Activated T-helper 2 cell treated with anti-CD3 and anti-CD28 coated beads, Interferon-gamma antibody, Interleukin-2, Interleukin-4, amounts not matched to agents 10 μg/mL and 5 μg/mL and 100 μg/mL, durations not matched to agents 14 hours and 24 hours and 36 hours (primary cell): ENCODE measurements around the gene TNFRSF21. TPM values are rescaled to one million over a fixed set of nuclear protein-coding genes. Genes with fewer than 3 reads are reported as not detected.

ENCODE experiments used
- DNase-seq: peaks from one replicate; pipeline ENCODE4 v3.0.0; 2021; ENCODE audit warnings: low spot score
- H3K27ac Mint-ChIP-seq: one replicate; pipeline ENCODE4 v1.8.0; 2021; ENCODE audit warnings: mixed read lengths
- H3K27me3 Mint-ChIP-seq: one replicate; pipeline ENCODE4 v1.8.0; 2021; ENCODE audit warnings: low read depth, mixed read lengths
- H3K36me3 Mint-ChIP-seq: one replicate; pipeline ENCODE4 v1.8.0; 2021; ENCODE audit warnings: low read depth, mixed read lengths
- H3K4me1 Mint-ChIP-seq: one replicate; pipeline ENCODE4 v1.8.0; 2021; ENCODE audit warnings: low read depth, mixed read lengths
- H3K4me3 Mint-ChIP-seq: one replicate; pipeline ENCODE4 v1.8.0; 2021; ENCODE audit warnings: low read depth, mild to moderate bottlenecking, moderate library complexity, mixed read lengths
- H3K9me3 Mint-ChIP-seq: one replicate; pipeline ENCODE4 v1.8.0; 2021; ENCODE audit warnings: mixed read lengths
- intact Hi-C: fragments of 100-400 bp; cut with micrococcal nuclease; formaldehyde crosslinking; loops from one replicate; pipeline ENCODE4 v1.15.1; 2023
- total RNA-seq: library from RNA; stranded (reverse); gene quantifications from 2 replicates; pipeline ENCODE4 v1.2.3, GENCODE V29; 2022

The TNFRSF21 gene
- total RNA-seq, 1 donor from 2014 or later: 2.7 TPM

DNA sequence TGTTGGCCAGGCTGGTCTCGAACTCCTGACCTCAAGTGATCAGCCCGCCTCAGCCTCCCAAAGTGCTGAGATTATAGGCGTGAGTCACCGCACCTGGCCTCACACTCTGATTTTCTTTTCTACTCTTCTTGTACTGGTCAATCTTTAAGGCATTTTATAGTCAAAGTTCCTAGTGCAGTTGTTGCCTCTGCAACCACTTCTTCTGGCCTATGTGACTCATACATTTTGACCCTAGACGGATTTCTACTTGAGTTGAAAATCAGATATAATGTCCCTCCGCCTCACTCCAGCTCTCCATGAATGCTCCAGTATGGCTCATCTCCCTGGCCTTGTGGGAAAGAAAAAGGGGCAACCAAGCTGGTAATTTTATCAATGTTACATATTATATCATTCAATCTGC lies 42.4 kb downstream of the TNFRSF21 start:
- Mint-ChIP-seq H3K4me1 (no peaks in the 10 kb centered on the region), H3K27ac (no peak overlapping the region), H3K27me3 (no peaks in the 10 kb centered on the region), H3K4me3 (no peak overlapping the region), H3K36me3 (no peaks in the 10 kb centered on the region), H3K9me3 (no peaks in the 10 kb centered on the region)
- intact Hi-C loops: no loop called here
- DNase-seq: no peak

DNA sequence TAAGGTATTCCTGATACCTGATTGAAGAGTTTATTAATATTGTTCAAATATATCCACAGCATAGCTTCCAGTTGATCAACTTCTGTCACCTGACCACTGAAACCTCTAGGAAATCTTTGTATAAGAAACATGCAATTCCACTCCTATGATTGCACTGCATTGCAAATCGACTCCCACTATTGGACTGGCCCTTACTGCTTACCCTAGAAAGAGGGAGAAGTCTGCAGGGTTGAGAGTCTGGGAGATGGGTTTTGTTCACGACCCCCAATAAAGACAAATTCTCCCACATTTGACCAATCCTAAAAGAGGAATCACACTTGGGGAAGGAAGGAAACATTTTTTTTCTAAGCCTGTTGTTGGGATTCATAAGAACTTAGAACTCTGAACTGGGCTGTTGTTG lies 43.7 kb downstream of the TNFRSF21 start:
- no peak for DNase-seq
- H3K36me3 Mint-ChIP-seq: no peaks in the 10 kb centered on the region
- H3K27ac Mint-ChIP-seq: no peak overlapping the region
- no peak overlapping the region for H3K4me3 Mint-ChIP-seq
- H3K27me3 Mint-ChIP-seq: no peaks in the 10 kb centered on the region
- intact Hi-C loops: no loop called here
- no peaks in the 10 kb centered on the region for H3K9me3 Mint-ChIP-seq
- no peaks in the 10 kb centered on the region for H3K4me1 Mint-ChIP-seq

DNA sequence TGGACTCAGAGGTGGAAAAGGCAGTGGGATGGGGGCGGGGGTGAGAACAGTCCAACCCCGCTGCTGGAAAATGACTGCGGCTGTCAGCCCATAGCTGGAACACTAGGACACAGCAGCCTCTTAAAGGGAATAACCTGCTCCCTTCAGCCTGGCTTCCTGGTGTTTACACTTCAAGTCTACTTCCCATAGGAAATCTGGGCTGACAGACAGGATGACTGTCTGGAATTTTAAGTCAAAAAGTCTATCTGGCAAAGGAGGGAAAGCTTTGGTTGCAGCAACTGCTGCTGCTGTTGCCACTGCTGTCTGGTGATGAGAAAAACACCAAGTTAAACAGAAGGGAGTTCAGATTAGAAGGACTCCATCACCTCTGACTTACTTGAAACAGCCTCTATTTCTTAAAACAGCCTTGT lies 44.9 kb downstream of the TNFRSF21 start:
- Mint-ChIP-seq H3K9me3 (no peaks in the 10 kb centered on the region), H3K27me3 (no peaks in the 10 kb centered on the region), H3K4me1 (no peaks in the 10 kb centered on the region), H3K27ac (no peak overlapping the region), H3K4me3 (no peak overlapping the region), H3K36me3 (no peaks in the 10 kb centered on the region)
- no peak for DNase-seq
- intact Hi-C loops: no loop called here

DNA sequence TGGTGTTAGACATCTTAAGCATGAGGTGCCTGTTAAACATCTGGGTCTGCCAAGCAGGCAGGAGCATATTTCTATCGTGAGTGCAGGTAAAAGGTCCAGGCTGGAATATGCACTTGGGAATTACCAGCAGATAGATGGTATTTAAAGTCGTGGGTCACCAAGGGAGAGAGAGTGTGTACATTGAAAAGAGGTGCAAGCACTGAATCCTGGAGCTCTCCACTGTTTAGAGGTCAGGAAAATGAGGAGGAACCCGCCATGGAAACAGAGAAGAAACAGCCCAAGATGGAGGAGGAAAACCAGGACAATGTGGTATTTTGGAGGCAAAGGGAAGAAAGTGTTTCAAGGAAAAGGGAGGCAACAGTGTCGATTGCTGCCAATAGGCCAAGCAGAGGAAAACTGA lies 46.4 kb downstream of the TNFRSF21 start:
- Mint-ChIP-seq H3K27ac (no peak overlapping the region), H3K9me3 (no peaks in the 10 kb centered on the region), H3K27me3 (no peaks in the 10 kb centered on the region), H3K4me1 (no peaks in the 10 kb centered on the region), H3K36me3 (no peaks in the 10 kb centered on the region), H3K4me3 (no peak overlapping the region)
- DNase-seq: no peak
- intact Hi-C loops: no loop called here

DNA sequence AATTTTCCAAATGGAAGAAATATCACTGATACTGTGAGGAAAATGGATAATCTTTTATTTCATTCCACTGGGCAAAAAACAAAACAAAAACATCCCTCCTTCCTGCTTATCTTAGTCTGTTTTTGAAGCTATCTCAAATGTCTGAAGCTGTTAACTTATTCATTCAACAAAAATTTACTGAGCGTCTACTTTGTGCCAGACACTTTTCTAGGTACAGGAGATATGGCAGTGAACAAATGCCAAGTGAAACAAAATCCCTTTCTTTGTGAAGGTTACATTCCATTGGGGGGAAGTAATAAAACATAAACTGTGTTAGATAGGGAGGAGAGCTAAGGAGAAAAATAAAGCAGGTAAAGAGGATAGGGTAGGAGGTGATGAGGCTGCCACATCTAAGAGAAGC lies 47.5 kb downstream of the TNFRSF21 start:
- no peak overlapping the region for H3K4me3 Mint-ChIP-seq
- DNase-seq: no peak
- intact Hi-C loops: no loop called here
- H3K36me3 Mint-ChIP-seq: no peaks in the 10 kb centered on the region
- H3K27me3 Mint-ChIP-seq: no peaks in the 10 kb centered on the region
- no peak overlapping the region for H3K27ac Mint-ChIP-seq
- H3K4me1 Mint-ChIP-seq: no peaks in the 10 kb centered on the region
- no peaks in the 10 kb centered on the region for H3K9me3 Mint-ChIP-seq

DNA sequence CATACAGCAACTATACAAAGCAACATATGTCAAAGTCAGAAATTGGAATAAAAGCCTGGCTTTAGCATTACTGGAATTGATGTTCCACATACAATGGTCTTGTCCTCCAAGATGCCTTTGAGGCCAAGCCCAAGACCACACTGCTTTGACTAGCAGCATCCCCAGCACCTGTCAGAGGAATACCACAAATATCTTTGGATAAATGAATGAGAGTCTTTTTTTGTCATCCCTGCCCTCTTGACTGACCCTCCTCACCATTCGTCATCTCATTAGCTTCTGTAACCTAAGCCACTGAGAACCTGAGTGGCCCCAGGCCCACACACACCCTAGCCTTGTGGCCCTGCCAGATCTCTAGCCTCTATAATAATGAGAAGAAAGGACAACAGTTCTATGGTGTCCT lies 48.5 kb downstream of the TNFRSF21 start:
- H3K4me3 Mint-ChIP-seq: no peak overlapping the region
- H3K27me3 Mint-ChIP-seq: no peaks in the 10 kb centered on the region
- intact Hi-C loops: no loop called here
- no peaks in the 10 kb centered on the region for H3K36me3 Mint-ChIP-seq
- H3K9me3 Mint-ChIP-seq: no peaks in the 10 kb centered on the region
- no peaks in the 10 kb centered on the region for H3K4me1 Mint-ChIP-seq
- no peak overlapping the region for H3K27ac Mint-ChIP-seq
- DNase-seq: no peak

DNA sequence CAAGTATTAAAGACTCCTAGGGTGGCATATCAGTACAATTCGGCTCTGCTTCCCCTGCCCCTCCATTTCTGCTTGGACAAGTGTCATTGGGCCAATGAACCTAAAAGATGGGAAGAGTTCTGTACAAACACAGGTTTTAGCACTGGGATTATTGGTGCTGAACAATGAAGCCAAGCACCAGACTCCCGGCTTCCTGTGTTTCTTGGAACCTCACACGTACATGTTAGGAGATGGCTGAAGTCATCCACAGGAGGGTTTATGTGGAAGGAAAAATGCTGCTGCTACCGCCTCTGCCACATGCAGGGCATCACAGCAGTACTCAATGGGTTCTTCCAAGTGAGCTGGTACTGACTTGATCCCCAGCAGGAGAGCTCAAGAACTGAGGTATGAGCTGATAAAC lies 49.7 kb downstream of the TNFRSF21 start:
- no peaks in the 10 kb centered on the region for H3K4me1 Mint-ChIP-seq
- H3K27me3 Mint-ChIP-seq: no peaks in the 10 kb centered on the region
- no peaks in the 10 kb centered on the region for H3K9me3 Mint-ChIP-seq

DNA sequence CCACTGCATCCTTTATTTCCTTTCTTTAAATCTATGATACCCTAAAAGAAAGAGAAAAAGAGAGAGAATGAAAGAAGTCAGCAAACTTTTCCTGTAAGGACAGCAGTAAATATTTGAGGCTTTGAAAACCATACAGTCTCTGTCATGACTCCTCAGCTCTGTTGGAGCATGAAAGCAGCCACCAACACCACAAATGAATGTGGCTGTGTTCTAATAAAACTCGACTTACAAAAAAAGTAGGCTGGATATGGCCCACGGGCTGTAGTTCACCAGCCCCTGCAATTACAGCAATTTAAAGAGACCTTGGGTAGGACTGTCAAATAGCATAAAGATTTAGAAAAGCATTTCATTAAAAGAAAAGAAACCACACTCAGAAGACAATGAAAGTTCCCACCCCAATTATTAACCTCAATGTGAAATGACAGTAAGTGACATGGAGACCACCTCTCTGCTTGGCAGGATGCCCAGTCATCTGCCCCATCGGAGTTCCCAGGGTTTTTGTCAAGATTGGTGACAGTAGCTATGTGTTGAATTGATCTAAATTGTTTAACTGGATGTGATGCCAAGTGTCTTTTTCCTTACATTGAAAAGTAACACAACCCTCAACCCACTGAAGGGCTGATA lies 50.9 kb downstream of the TNFRSF21 start:
- Mint-ChIP-seq H3K36me3 (no peaks in the 10 kb centered on the region), H3K27me3 (no peaks in the 10 kb centered on the region), H3K27ac (no peak overlapping the region), H3K9me3 (no peaks in the 10 kb centered on the region), H3K4me3 (no peak overlapping the region), H3K4me1 (no peaks in the 10 kb centered on the region)
- intact Hi-C loops: no loop called here
- no peak for DNase-seq

More for the DNA sequence above, 49.7 kb downstream of the TNFRSF21 start:
- no peaks in the 10 kb centered on the region for H3K36me3 Mint-ChIP-seq
- no peak for DNase-seq
- no peak overlapping the region for H3K4me3 Mint-ChIP-seq
- no peak overlapping the region for H3K27ac Mint-ChIP-seq
- intact Hi-C loops: no loop called here

DNA sequence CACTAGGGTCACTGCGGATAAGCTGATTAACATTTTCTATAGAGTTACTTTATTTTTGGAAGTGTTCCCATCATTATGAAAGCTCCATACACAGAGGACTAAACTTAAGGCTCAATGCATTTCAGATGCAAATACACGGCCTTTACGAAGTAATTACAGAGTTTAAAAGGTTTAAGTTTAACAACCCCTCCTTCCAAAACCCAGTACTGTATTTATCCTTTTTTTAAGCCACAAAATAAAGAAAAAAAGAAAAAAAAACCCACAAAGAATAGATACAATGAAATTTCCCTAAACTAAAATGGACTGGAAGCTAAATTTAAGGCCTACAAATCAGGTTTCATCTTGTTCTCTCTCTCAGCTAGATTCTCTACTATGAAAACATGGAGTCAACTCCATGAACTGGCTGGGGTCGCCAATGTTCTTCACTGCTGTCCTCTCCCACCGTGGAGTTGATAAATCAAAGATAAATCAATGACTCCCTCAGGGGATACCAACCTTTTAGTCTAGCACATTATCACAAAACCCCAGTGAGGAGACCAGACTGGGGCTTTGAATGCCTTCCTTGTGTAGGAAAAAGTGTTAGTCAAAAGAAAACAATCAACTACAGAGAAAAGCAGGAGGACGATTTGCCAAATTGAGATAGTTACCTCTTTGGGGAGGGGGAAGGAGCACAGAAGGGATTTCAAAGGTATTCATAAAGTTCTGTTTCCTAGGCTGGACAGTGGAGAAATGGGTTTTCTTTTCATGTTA lies 52.5 kb downstream of the TNFRSF21 start:
- Mint-ChIP-seq H3K27ac (no peak overlapping the region), H3K36me3 (no peaks in the 10 kb centered on the region), H3K4me1 (no peaks in the 10 kb centered on the region), H3K4me3 (no peak overlapping the region), H3K27me3 (no peaks in the 10 kb centered on the region), H3K9me3 (no peaks in the 10 kb centered on the region)
- intact Hi-C loops: no loop called here
- no peak for DNase-seq

DNA sequence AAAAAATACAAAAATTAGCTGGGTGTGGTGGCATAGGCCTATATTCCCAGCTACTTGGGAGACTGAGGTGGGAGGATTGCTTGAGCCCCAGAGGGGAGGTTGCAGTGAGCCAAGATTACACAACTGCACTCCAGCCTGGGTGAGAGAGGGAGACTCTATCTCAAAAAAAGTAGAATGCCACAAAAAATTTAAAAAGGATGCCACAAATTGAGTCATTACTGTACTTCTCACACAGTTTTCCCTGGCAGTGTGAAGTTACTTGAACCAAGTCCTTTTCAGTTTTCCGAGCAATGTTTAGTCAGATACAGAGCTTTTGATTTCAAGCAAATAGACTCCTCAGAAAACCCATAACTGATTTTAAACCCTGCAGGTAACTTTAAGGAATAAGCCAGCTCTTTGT lies 53.3 kb downstream of the TNFRSF21 start:
- intact Hi-C loops: no loop called here
- DNase-seq: no peak
- Mint-ChIP-seq H3K9me3 (no peaks in the 10 kb centered on the region), H3K36me3 (no peaks in the 10 kb centered on the region), H3K4me1 (no peaks in the 10 kb centered on the region), H3K27ac (no peak overlapping the region), H3K4me3 (no peak overlapping the region), H3K27me3 (no peaks in the 10 kb centered on the region)

DNA sequence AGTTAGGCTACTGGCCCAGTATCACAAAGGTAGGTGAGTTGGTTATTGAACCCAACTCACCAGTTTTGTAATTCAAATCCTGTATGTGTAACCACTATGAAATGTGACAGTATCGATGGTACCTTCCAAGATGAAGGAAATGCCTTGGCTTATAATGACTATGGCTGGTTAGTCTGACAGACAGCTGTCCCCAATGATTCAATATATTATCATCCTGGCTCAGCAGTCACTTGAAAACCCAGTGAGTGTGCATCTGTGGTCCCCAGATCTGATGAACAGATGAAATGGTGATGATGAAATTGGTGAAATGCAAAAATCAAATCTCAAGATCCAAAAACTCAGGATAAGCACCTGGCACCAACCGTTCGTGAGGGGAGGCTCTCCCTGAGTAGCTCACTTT lies 54.8 kb downstream of the TNFRSF21 start:
- Mint-ChIP-seq H3K4me1 (no peaks in the 10 kb centered on the region), H3K9me3 (no peaks in the 10 kb centered on the region), H3K4me3 (no peak overlapping the region), H3K27ac (no peak overlapping the region), H3K27me3 (no peaks in the 10 kb centered on the region), H3K36me3 (no peaks in the 10 kb centered on the region)
- intact Hi-C loops: no loop called here
- DNase-seq: no peak

DNA sequence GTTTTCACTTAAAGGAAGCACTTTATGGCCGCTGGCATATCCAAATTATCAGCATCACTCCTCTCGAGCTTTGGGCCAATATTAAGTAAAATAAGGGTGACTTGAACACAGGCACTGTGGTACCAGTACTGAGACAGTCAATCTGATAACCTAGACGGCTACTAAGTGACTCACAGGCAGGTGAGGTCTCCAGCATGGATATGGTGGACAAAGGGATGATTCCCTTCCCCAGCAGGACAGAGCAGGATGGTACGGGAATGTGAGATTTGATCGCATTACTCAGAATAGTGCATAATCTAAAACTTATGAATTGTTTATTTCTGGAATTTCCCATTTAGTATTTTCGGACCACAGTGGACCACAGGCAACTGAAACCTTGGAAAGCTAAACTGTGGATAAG lies 55.7 kb downstream of the TNFRSF21 start:
- DNase-seq: no peak
- Mint-ChIP-seq H3K27me3 (no peaks in the 10 kb centered on the region), H3K36me3 (no peaks in the 10 kb centered on the region), H3K9me3 (no peaks in the 10 kb centered on the region), H3K4me3 (no peak overlapping the region), H3K4me1 (no peaks in the 10 kb centered on the region), H3K27ac (no peak overlapping the region)
- intact Hi-C loops: no loop called here

DNA sequence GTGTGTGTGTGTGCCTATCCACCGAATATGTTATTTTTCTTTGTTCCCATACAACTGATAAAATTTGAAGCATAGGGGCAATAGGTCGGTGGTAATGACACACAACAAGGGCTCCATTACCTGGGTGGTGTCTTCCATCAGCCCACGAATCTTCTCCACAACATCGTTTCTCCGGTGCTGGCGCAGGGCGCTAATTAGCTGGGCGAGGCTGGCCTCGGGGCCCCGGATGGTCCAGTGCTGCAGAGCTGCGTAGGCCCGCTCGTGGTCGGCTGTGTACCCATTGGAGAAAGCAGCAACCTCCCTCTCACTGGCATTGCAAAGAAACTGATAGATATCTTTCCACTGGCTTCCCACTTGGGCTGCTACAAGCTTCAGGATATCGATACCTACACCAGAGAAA lies 56.6 kb downstream of the TNFRSF21 start:
- Mint-ChIP-seq H3K27ac (no peak overlapping the region), H3K9me3 (no peaks in the 10 kb centered on the region), H3K36me3 (no peaks in the 10 kb centered on the region), H3K27me3 (no peaks in the 10 kb centered on the region), H3K4me1 (no peaks in the 10 kb centered on the region), H3K4me3 (no peak overlapping the region)
- DNase-seq: no peak
- intact Hi-C loops: no loop called here
